NK-92 (cell line): ENCODE data around the gene ARSB.

Experiments
- DNase-seq: peaks from one replicate; lab custom pipeline; 2025; ENCODE audit not compliant: unreplicated experiment; lab: John Stamatoyannopoulos, UW

Gene ARSB

DNA sequence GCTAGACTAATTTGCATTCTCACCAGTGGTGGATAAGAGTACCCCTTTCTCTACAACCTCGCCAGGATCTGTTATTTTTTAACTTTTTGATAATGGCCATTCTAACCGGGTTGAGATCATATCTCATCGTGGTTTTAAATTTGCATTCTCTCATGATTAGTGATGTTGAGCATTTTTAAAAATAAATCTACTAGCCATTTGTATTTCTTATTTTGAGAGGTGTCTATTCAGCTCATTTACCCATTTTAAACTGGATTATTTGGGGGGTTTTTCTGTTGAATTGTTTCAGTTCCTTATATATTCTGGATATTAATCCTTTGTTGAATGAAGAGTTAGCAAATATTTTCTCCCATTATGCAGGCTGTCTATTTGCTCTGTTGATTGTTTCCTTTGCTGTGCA, 139.6 kb downstream of the ARSB start:
- DNase-seq, result no peak

DNA sequence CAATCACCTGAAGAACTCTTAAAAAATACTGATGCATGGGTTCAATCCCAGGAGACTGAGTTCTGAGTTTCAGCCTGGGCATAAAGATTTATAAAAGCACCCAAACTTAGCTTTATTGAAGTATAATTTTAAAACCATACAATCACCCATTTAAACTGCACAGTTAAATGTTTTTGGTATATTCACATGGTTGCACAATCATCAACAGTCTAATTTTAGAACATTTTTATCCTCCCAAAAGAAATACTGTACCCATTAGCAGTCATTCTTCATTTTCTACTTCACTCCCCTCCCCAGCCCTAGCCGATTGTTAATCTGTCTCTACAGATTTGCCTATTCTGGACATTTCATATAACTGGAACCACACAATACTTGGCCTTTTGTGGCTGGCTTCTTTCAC, 141.7 kb downstream of the ARSB start:
- DNase-seq, result no peak

DNA sequence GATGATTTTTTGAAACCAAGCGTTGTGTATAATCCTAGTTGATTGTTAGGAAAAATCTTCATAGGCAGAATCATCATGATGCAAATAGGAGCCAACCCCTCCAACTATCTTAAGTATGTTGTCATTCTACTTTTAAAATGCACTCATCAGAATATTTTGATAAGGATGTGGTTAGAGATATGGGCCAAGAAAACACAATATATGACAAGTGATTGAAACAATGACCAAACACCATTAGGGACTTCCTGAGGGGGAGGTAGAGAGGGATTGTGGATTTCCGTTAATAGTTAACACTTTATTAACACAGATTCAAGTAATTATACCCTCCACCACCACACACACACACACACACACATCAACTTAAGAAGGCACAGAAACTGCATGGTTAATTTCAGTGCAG, 143.3 kb downstream of the ARSB start:
- DNase-seq, result no peak

DNA sequence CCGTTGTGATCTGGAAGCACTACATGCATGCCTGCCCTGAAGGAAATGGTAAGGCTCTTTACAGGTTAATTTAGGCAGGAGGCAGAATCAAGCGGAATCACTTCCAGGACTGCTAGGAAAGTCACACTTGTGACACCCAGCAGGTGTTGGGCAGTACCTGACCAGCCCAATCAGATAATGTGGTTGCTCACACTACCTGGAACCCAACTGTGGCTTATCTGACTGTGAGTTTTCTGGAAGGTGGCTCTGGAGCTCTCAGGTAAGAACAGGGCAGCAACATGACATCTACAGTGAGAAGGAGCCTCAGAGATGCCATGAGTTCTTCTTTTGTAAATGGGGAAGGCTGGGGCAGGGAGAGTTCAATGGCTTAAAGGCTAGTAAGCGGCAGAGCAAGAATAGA, 146.4 kb downstream of the ARSB start:
- no peak for DNase-seq

DNA sequence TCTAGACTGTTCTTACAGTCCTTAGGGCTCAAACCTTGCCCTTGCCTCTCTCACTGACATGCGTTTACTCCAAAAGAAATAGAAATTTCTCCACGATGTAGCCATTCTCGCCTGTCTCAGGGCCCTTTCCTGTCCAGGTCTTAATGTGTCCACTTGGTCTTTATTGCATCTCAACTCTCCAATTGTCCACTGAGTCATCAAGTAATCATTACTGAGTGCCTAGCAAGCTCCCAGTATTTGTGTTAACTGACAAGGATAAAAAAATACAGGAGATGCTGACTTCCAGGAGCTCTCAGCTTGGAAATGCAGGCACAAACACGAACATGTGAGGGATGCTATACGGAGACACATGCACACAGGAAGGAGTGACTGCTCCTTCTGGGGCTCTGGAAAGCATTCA, 147.3 kb downstream of the ARSB start:
- DNase-seq, result no peak

GRCh38 chr5:78835176-78835575, 149.9 kb downstream of the ARSB start:
- no peak for DNase-seq

DNA sequence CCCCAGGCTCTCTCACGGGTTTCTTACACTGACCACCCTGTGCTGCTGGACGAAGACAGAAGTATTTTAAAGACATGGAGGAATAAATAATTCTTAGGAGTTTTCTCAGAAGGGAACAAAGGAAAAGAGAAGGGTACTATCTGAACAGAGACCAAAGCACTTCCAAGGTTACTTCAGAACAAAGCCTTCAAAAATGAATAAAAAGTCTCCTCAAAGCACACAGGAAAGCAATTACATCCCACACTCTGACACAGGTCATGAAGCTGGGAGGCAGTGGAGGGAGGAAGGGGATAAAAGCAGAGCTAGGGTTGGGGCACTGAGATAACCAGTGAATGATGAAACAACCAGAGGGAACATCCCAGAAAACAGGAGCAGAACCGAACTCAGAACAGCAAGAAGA, 151.8 kb downstream of the ARSB start:
- DNase-seq, result no peak

DNA sequence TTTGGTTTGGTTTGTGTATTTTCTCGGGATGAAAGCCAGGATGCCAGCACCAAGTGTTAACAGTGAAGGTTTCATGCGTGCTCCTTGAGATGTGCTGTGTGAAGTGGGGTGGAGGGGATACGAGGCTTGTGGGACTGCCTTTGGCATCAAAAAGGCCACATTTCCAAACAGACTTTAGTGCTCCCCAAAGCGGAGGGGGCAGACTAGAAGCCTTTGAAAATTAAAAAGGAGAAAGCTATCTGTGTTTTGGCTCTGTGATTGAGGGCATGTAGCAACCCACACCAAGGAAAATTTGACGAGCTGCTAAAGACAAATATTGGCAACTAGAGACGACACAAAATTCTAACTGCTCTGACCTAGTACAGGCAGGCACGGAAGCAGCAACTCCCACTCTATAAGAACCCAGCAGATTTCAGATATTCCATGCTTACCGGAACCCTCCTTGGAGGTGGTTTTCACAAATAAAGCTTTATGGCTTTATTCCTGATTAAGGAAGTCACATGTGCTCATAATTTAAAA, 154.5 kb downstream of the ARSB start:
- DNase-seq, result no peak

GRCh38 chr5:78829811-78830527, 155.1 kb downstream of the ARSB start:
- DNase-seq, result no peak

GRCh38 chr5:78827725-78828124, 157.4 kb downstream of the ARSB start:
- DNase-seq, result no peak

DNA sequence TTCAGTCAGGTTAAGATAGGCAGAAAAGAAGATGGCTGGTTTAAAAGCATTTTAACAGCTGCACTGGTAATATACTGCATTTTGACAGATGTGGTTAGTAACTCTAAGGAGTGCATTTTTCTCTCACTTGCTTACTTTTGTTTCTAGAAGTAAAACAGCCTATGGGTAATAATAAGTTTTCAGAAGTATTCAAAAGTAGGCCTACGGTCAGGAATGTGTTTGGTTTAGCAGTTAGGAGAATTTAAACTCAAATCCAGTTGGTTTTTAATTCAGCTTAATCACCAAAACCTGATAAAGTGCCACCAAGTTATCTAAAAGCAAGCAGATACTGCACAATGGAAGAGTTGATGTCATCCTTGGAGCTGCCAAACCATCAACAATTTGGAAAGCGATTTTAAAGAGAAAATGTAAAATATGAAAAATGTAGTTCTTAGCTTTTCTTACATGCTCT, 160.3 kb downstream of the ARSB start:
- no peak for DNase-seq

DNA sequence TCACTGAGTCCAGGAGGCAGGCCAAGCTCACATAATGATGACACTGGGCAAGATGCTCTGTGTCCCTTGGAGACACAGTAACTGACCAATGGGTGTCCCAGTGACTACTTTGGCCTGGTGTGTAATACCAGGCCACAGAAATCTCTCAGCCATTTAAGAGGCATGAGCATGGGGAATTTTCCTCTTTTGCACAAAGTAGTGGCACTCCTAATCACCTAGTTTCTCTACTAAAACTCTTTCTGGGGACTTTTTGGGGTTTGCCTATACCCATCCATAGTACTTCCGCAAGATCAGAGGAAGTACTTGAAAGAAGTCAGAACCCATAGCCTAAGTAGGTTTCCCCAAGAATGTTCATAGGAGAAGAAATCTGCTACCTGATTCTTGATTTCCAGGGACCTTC, 161.9 kb downstream of the ARSB start:
- no peak for DNase-seq

- DNase-seq, result no peak
These were observed 163.5 kb downstream of the ARSB start for GRCh38 chr5:78821536-78822021.

GRCh38 chr5:78819707-78820106, 165.4 kb downstream of the ARSB start:
- DNase-seq, result no peak

DNA sequence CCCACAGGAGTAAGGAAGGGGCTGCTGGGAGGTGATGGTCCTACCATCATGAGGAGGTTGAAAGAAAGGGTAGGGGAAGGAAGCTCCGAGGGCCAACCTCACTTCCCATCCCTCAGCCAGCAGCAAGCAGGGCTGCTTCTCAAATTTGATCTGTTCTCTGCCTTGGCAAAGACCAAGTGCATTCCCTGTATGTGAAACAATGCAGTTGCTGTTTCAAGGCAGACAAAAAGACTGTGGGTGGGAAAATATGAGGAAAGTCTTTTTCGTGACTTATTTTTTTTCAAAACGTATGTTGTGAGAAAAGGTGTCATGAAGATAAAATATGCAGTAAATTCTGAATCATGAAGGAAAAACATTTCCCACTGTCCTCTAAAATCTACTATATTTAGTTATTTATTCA, 165.9 kb downstream of the ARSB start:
- no peak for DNase-seq

DNA sequence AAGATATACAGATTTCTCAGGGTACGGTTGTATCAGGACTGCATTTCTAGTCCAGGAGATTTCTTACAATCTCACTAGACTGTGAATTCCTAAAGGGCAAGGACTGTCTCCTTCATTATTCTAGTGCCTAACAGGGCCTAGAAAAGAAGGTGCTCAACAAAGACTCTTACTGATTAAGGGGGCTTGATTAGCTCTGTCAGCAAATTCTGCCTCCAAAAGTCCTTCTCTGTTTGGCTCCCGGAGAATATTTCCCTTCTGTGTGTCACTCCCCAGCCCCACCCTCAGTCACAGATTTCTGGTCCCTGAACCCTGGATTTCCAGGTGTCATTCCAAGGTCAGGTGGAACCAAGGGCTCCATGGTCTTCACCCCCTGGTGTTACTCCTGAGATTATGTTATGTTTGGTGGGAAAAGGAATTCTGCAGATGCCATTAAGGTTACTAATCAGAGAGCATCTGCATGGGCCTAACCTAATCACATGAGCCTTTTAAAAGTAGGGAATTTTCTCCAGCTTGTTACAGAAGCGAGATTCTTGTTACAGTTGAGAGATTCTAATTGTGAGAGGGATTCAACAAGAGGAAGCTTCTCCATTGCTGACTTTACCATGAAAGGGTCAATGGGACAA, 168.9 kb downstream of the ARSB start:
- no peak for DNase-seq

DNA sequence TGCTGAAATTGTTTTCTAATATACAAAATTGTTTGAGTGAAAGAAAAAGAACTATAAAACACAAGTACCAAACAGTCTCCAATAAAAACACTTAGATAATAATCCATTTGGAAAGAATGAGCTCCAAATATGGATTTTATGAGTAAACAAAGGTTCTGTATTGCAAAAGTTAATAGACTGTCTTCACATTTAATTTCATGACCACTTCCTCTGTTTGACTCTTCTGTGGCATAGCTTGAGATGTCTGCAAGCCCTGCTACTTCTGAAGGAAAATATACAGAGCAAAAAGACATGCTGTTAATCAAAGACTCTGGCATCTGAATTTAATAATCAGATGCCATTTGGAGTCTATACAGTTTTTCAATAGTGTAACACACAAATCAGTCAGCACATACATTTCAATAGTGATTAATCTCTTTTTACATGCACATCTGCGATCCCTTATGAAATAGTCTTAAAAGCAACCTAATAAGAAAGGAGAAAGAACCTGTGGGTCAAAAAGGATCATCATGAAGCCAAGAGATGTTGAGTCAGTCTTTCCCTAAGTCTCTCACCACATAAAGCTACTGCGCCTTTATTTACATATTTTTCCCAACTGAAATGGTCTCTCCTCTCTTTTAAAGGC, 171.1 kb downstream of the ARSB start:
- no peak for DNase-seq

- no peak for DNase-seq
These were observed 171.8 kb downstream of the ARSB start for GRCh38 chr5:78813286-78813685.

DNA sequence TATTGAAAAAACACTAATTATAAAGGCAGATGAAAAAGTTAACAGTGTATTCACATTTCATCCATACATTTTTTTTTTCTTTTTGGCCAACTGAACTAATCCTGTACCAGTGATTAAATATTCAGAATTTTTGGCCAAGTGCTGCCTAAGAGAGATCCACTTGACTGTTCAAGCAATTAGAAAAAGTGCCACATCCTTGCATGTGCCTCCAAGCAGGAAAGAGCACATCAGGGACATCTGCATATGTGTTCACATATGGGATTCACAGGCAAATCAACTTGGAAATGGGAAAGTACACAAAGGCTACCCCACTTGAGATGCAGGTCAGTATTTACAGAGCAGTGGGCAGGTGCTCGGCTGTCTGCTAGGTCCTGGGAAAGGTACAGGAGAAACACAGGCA, 173.2 kb downstream of the ARSB start:
- no peak for DNase-seq

DNA sequence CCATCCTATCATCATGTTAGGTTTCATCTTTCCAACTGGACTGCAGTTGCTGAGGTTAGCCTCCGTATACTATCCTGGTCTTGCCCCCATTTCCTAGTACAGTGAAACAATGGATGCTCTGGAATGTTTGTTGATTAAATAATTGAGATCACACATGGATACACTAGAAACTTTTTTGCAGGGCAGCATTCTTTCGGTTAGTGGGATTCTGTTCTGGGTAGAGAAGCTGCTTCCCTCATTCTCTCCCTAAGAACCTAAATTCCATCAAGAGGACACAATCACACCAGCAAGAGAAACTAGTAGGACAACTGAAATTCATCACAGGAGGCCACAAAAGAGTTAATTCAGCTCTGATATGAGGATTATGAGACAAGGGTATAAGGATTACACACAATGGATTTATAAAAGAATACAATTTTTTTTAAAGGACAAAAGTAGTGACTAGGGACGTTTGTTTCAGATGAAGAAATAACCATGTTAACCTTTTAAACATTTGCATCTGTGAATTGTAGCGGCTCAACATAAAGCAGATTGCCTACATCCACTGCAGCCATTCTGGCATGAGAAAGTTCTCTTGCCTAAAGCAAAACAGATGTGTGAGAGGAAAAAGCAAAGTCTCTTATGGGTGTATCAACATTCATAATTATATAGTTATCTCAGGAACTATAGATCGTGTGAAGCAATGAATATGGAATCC, 173.8 kb downstream of the ARSB start:
- DNase-seq, result no peak

DNA sequence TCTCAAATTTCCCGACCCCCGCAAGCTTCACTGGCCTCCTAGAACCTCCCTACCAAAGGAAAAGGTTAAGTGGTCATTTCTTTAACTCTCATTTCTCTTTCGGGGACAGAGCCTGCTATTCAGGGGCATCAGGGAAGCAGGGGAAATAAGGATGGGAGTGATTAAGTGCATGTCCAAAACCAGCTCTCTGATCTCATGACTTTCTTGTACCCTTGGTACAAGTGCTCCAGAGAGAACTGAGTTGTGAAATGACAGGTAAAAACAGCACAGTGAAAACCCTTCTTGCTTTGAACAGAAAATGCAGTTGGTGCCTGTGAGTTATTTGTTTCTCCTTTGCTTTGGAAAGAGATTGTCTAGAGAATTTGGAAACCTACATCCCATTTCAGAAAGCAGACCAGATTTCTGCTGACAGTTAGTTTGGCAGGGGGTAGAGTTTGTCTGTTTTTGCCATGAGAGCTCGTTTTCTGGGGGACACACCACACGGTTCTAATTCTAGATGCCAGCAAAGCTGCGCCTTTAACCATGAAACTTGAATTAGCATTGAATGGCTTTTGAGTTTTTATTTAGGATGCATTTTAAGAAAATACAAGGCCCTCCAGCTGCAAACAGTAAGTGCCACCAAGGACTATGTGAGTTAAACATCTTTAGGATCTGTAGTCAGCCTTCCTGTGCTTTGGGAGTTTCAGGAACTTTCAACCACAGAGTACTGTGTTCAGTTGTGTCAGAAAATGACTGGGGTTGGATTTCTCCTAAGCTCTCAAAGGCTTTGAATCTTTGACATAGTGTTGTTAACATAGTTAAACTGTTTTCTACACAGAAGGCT, 174.8 kb downstream of the ARSB start:
- DNase-seq, result no peak
